Heart left ventricle (tissue), 16 donors: ENCODE results near the gene RRM2. TPM values are rescaled to one million over a fixed set of nuclear protein-coding genes. Genes with fewer than 3 reads are reported as not detected.

Source experiments
- ATAC-seq, 4 donors: fragments of 200-7000 bp; cut with Tn5 transposase; one replicate each; pipeline ENCODE4 v1.9.1; 2020 to 2022; ENCODE audit warnings: moderate library complexity in 4 of 4, mild to moderate bottlenecking in 3 of 4, moderate number of reproducible peaks in 1 of 4
- DNase-seq, 5 donors: peaks; one replicate each; pipeline ENCODE4 v3.0.0-alpha.2; 2020
- H3K27ac ChIP-seq, 12 donors: fragments of 200-600 bp; sonication (generic) in 4 of 12; one replicate each; pipeline versions ENCODE4 v1.5.0 to v1.8.0; 2016 to 2022; ENCODE audit warnings: mild to moderate bottlenecking in 2 of 12
- H3K27me3 ChIP-seq, 9 donors: fragments of 200-600 bp; sonication (generic) in 2 of 9; one replicate each; pipeline versions ENCODE4 v1.5.1 to v1.8.0; 2016 to 2022; ENCODE audit warnings: mild to moderate bottlenecking in 3 of 9
- H3K36me3 ChIP-seq, 9 donors: fragments of 200-600 bp; sonication (generic) in 2 of 9; one replicate each; pipeline versions ENCODE4 v1.5.0 to v1.8.0; 2018 to 2022; ENCODE audit warnings: mild to moderate bottlenecking in 2 of 9
- H3K4me1 ChIP-seq, 12 donors: fragments of 200-600 bp; sonication (generic) in 4 of 12; one replicate each; pipeline versions ENCODE4 v1.5.0 to v1.8.0; 2016 to 2022; ENCODE audit warnings: mild to moderate bottlenecking in 3 of 12
- H3K4me3 ChIP-seq, 12 donors: fragments of 200-600 bp; sonication (generic) in 4 of 12; one replicate each; pipeline versions ENCODE4 v1.5.0 to v1.8.0; 2017 to 2022; ENCODE audit warnings: mild to moderate bottlenecking in 9 of 12, moderate library complexity in 4 of 12
- H3K9me3 ChIP-seq, 12 donors: fragments of 200-600 bp; sonication (generic) in 4 of 12; one replicate each; pipeline versions ENCODE4 v1.5.0 to v1.8.0; 2016 to 2022; ENCODE audit warnings: mild to moderate bottlenecking in 1 of 12
- POLR2A ChIP-seq, 2 donors: fragments of 450-650 bp; IDR thresholded peaks; one replicate each; pipeline ENCODE4 v1.6.1; 2017; ENCODE audit warnings: antibody characterized with exemption in 2 of 2, mild to moderate bottlenecking in 2 of 2, moderate library complexity in 2 of 2
- WGBS, 4 donors: extraction: QIAGEN DNeasy Blood & Tissue Kit in 2 of 4; methylation state at CpG; one replicate each; pipeline versions ENCODE4 v1.1.5 to v1.1.7; 2013 to 2018; 5-methylcytosine and 5-hydroxymethylcytosine counted together
- intact Hi-C, 10 donors: fragments of 100-400 bp; cut with DNase I; formaldehyde crosslinking; loops; one replicate each; pipeline versions ENCODE4 v1.11.1 to v1.14.2; 2022
- polyA plus RNA-seq, 2 donors: library from polyadenylated mRNA; stranded (reverse); fragments of 200-250 nt; gene quantifications; one replicate each; pipeline ENCODE4 v1.2.3, GENCODE V29; 2013
- total RNA-seq, 9 donors: library from RNA; depleted of rRNA in 2 of 9; stranded (reverse); fragments of >200 nt in 2 of 9; fragmentation: NEBNext Ultra II Directional in 3 of 9; extraction: Animal tissue kit (Norgen Biotek cat#: 25700) in 3 of 9; gene quantifications; one replicate each; pipeline versions ENCODE4 v1.1.0 to v1.2.4, GENCODE V29; 2016 to 2023
- TF ChIP-seq, protein P1 (sequence below), 12 donors: fragments of 200-600 bp; sonication (generic) in 4 of 12; IDR thresholded peaks; one replicate each; pipeline versions ENCODE4 v1.5.0 to v1.8.0; 2018 to 2022; ENCODE audit warnings: antibody characterized with exemption in 12 of 12, mild to moderate bottlenecking in 5 of 12
- donor health status: ischemic (EF 13 %, LVEDD 7.1; RV severe dilation, severe dysfunction).
- donor health status: healthy with polysubstance abuse.
- donor health status: DM: no; HTN: yes; CAD: no.
- donor health status: DM: no; HTN: no; CAD: no.
- donor health status: ischemic (EF 25% LVEDD 6.9; RV normal size, moderate dysfunction).
- donor health status: ischemic (EF 25% LVEDD 5.7; RV mildly dilated, moderate dysfunction).
- donor health status: healthy.
- donor health status: DM: yes; HTN: yes; CAD: no.
- donor health status: ischemic (EF 35%, LVEDD 5.7; RV mildly dilated, moderate dysfunction).
- donor health status: nonischemic (EF 11% LVEDD 7.7; RV severe dilation, severe dysfunction).
- donor health status: DM: yes; HTN: yes; CAD: no.
- donor health status: PGD.
- donor health status: ischemic (EF 29% LVEDD 5.4; RV normal size, mild dysfunction).
- donor health status: nonischemic (EF 23%, LVEDD 6.1; RV moderate dilation, normal function).

The RRM2 gene
- total and polyA plus RNA-seq, 11 donors, result 0.08 to 32.6 (median 1.0) TPM; not detected in 1

GRCh38 chr2:10178751-10179150 is 56.2 kb downstream of the RRM2 start:
- Histone ChIP-seq H3K27ac (no peak overlapping the region), H3K9me3 (no peaks in the 10 kb centered on the region), H3K27me3 (no peaks in the 10 kb centered on the region), H3K4me1 (no peaks in the 10 kb centered on the region), H3K4me3 (no peak overlapping the region), H3K36me3 (no peaks in the 10 kb centered on the region)
- intact Hi-C loops, result no loop called here
- DNase-seq (no peak), ATAC-seq (no peak)
- no peak for TF ChIP-seq POLR2A (IDR thresholded peaks at IDR 0.05)
- TF ChIP-seq, protein P1, sequence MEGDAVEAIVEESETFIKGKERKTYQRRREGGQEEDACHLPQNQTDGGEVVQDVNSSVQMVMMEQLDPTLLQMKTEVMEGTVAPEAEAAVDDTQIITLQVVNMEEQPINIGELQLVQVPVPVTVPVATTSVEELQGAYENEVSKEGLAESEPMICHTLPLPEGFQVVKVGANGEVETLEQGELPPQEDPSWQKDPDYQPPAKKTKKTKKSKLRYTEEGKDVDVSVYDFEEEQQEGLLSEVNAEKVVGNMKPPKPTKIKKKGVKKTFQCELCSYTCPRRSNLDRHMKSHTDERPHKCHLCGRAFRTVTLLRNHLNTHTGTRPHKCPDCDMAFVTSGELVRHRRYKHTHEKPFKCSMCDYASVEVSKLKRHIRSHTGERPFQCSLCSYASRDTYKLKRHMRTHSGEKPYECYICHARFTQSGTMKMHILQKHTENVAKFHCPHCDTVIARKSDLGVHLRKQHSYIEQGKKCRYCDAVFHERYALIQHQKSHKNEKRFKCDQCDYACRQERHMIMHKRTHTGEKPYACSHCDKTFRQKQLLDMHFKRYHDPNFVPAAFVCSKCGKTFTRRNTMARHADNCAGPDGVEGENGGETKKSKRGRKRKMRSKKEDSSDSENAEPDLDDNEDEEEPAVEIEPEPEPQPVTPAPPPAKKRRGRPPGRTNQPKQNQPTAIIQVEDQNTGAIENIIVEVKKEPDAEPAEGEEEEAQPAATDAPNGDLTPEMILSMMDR (IDR thresholded peaks at IDR 0.05), result no peak
- WGBS, 4 donors, result 95 to 99% (median 98%) methylated on average over 7 of the region's 7 CpGs

DNA sequence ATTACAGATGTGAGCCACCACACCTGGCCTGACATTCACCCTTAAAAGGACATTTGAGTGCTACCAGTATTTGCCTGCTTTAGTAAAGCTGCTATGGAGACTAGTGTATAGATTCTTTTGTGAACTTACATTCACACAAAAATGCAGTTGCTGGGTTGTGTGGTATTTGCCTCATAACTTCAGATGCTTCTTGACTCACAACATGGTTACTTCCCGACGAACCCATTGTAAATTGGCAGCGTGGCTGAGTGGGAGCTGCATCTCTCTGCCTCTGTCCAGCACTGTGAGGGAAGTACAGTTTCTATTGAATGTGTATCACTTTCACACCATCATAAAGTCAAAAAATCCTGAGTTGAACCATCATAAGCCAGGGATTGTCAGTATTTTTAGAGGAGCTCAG is 56.9 kb downstream of the RRM2 start:
- ATAC-seq (no peak), DNase-seq (no peak)
- no peaks in the 10 kb centered on the region for H3K36me3 ChIP-seq
- no peaks in the 10 kb centered on the region for H3K9me3 ChIP-seq
- intact Hi-C loops, result no loop called here
- H3K27ac ChIP-seq, result no peak overlapping the region
- 88 to 93% (median 91%) methylated on average over 3 of the region's 3 CpGs for WGBS, 4 donors
- TF ChIP-seq POLR2A (IDR thresholded peaks at IDR 0.05), result no peak
- TF ChIP-seq, protein P1 (IDR thresholded peaks at IDR 0.05), result no peak
- H3K4me3 ChIP-seq, result no peak overlapping the region
- no peaks in the 10 kb centered on the region for H3K27me3 ChIP-seq
- H3K4me1 ChIP-seq, result peaks cover 0 to 4% (median 0%) of the 10 kb centered on the region in 12 donors

DNA sequence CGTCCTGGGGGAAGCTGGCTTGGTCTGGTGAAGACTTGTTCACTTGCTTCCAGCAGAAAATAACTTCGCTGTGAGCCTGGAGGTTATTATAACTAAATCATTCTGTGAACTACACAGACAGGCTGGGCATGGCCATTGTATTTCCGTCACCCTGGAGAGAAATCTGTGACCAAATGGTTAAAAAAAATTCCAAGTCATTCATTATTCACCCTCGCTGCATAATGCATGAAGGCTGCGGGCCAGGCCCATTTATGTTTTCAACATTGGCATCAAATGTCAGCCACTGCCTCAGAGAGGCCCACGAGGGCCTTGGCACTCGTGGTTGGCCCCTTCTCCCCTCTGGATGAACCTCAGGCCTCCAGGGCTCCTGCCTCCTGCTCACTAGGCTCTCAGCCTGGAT is 57.7 kb downstream of the RRM2 start:
- Histone ChIP-seq H3K27me3 (no peaks in the 10 kb centered on the region), H3K27ac (no peak overlapping the region), H3K9me3 (no peaks in the 10 kb centered on the region), H3K4me1 (peaks cover 0 to 12% (median 3%) of the 10 kb centered on the region in 12 donors), H3K4me3 (no peak overlapping the region), H3K36me3 (no peaks in the 10 kb centered on the region)
- DNase-seq, result no peak
- 89 to 91% (median 90%) methylated on average over 7 of the region's 7 CpGs for WGBS, 4 donors
- intact Hi-C loops, result no loop called here
- TF ChIP-seq, protein P1 (IDR thresholded peaks at IDR 0.05), result no peak
- no peak for TF ChIP-seq POLR2A (IDR thresholded peaks at IDR 0.05)
- ATAC-seq, result no peak

Other genes starting within 250 kb of the RRM2 start
- 1 to 10 TPM in 6 of 9 donors, under 1 TPM in 3; 0.79 to 2.8 (median 1.1) TPM for gene GRHL1, start 171.0 kb upstream of the RRM2 start, total RNA-seq
- under 1 TPM; 0.50 to 0.57 TPM for gene GRHL1, start 171.0 kb upstream of the RRM2 start, polyA plus RNA-seq
- 10 to 100 TPM; 11.8 to 43.8 (median 21.4) TPM for gene KLF11, start 79.2 kb upstream of the RRM2 start, total RNA-seq
- 1 to 10 TPM; 5.4 to 8.0 TPM for gene KLF11, start 79.2 kb upstream of the RRM2 start, polyA plus RNA-seq
- 1 to 10 TPM; 1.3 to 9.1 (median 2.6) TPM for gene CYS1, start 42.3 kb upstream of the RRM2 start, total RNA-seq
- gene CYS1, start 42.3 kb upstream of the RRM2 start, polyA plus RNA-seq, result 1 to 10 TPM in 1 of 2 donors, under 1 TPM in 1; 0.42 to 1.3 TPM
- 10 to 100 TPM; 18.9 to 63.2 (median 40.5) TPM for gene HPCAL1, start 180.2 kb downstream of the RRM2 start, total RNA-seq
- 10 to 100 TPM; 30.8 to 42.6 TPM for gene HPCAL1, start 180.2 kb downstream of the RRM2 start, polyA plus RNA-seq